SU-DHL-6 (cell line): ENCODE measurements around the gene TSPAN18.

Experiments used
- H2AFZ ChIP-seq: fragments of 200-600 bp; sonication (generic); 2 replicates; pipeline ENCODE4 v1.6.1; 2014; ENCODE audit warnings: low read depth, mild to moderate bottlenecking, moderate library complexity, mixed read lengths, antibody characterized with exemption, low read length; ENCODE audit not compliant: severe bottlenecking
- H3F3A ChIP-seq: fragments of 200-600 bp; shearing (Covaris generic); 2 replicates; pipeline ENCODE4 v1.6.0; 2016; ENCODE audit warnings: antibody characterized with exemption, mild to moderate bottlenecking; ENCODE audit not compliant: insufficient read depth
- H3K27ac ChIP-seq: fragments of 200-600 bp; sonication (generic); 2 replicates; pipeline ENCODE4 v1.5.1; 2016; ENCODE audit warnings: low read depth, mild to moderate bottlenecking, low read length, moderate library complexity, mixed read lengths
- H3K27me3 ChIP-seq: fragments of 200-600 bp; sonication (generic), shearing (Covaris generic); 2 replicates; pipeline ENCODE4 v1.6.0; 2014; ENCODE audit warnings: mild to moderate bottlenecking, low read length
- H3K36me3 ChIP-seq: fragments of 200-600 bp; sonication (generic); 2 replicates; pipeline ENCODE4 v1.6.1; 2014; ENCODE audit warnings: mild to moderate bottlenecking, low read length, mixed read lengths
- H3K4me2 ChIP-seq: fragments of 300-600, 200-600 bp; shearing (Covaris generic), sonication (generic); 2 replicates; pipeline ENCODE4 v1.6.0; 2014; ENCODE audit warnings: low read length, low read depth, mild to moderate bottlenecking; ENCODE audit not compliant: poor library complexity, severe bottlenecking
- H3K4me3 ChIP-seq: fragments of 200-600 bp; sonication (generic); 2 replicates; pipeline ENCODE4 v1.5.1; 2014; ENCODE audit warnings: antibody characterized with exemption, low read length, mild to moderate bottlenecking, mixed read lengths; ENCODE audit not compliant: insufficient read depth, poor library complexity, severe bottlenecking
- H3K79me2 ChIP-seq: fragments of 200-600 bp; sonication (generic); 2 replicates; pipeline ENCODE4 v1.6.1; 2014; ENCODE audit warnings: mild to moderate bottlenecking, low read length, moderate library complexity; ENCODE audit not compliant: insufficient read depth
- H3K9ac ChIP-seq: fragments of 200-600 bp; sonication (generic); 2 replicates; pipeline ENCODE4 v1.7.0; 2014; ENCODE audit warnings: mild to moderate bottlenecking, low read length
- H3K9me2 ChIP-seq: fragments of 200-600 bp; sonication (generic); replicated peaks from 2 replicates; pipeline ENCODE4 v1.6.1; 2014; ENCODE audit warnings: low read length; ENCODE audit not compliant: insufficient read depth
- H3K9me3 ChIP-seq: fragments of 200-600 bp; sonication (generic); 2 replicates; pipeline ENCODE4 v1.6.1; 2014; ENCODE audit warnings: low read length, mixed read lengths; ENCODE audit not compliant: insufficient read depth
- H4K20me1 ChIP-seq: fragments of 200-600 bp; sonication (generic); 2 replicates; pipeline ENCODE4 v1.6.1; 2014; ENCODE audit warnings: low read depth, mild to moderate bottlenecking, antibody characterized with exemption, low read length, moderate library complexity, mixed read lengths
- CTCF ChIP-seq: fragments of 200-600 bp; sonication (generic); IDR thresholded peaks from one replicate; pipeline ENCODE4 v1.5.1; 2017; ENCODE audit warnings: antibody characterized with exemption, mild to moderate bottlenecking, low read length, moderate library complexity; ENCODE audit not compliant: insufficient read depth, poor library complexity, severe bottlenecking
- EZH2phosphoT487 ChIP-seq: fragments of 200-600 bp; sonication (generic), shearing (Covaris generic); conservative IDR thresholded peaks from 2 replicates; pipeline ENCODE4 v1.6.1; 2018; ENCODE audit warnings: mild to moderate bottlenecking, antibody characterized with exemption, low read length, moderate library complexity, mixed read lengths

TSPAN18 gene

GRCh38 chr11:44750551-44751465 lies 24.0 kb downstream of the TSPAN18 start:
- Histone ChIP-seq H3K9me2 (no peaks in the 10 kb centered on the region), H3K79me2 (no peaks in the 10 kb centered on the region), H3K9ac (no peak overlapping the region), H3K27me3 (no peaks in the 10 kb centered on the region), H4K20me1 (no peaks in the 10 kb centered on the region), H3K4me2 (no peak overlapping the region), H3K4me3 (no peak overlapping the region), H3K36me3 (no peaks in the 10 kb centered on the region), H2AFZ (no peak overlapping the region), H3K9me3 (no peaks in the 10 kb centered on the region), H3F3A (no peaks in the 10 kb centered on the region), H3K27ac (no peak overlapping the region)
- TF ChIP-seq CTCF: no peak
- no peak for TF ChIP-seq EZH2phosphoT487

GRCh38 chr11:44752300-44752699 lies 25.5 kb downstream of the TSPAN18 start:
- no peak overlapping the region for H3K27ac ChIP-seq
- no peak overlapping the region for H3K9ac ChIP-seq
- H3K9me2 ChIP-seq: no peaks in the 10 kb centered on the region
- no peak overlapping the region for H2AFZ ChIP-seq
- no peak overlapping the region for H3K4me3 ChIP-seq
- H3K4me2 ChIP-seq: no peak overlapping the region
- H3K36me3 ChIP-seq: no peaks in the 10 kb centered on the region
- H3K27me3 ChIP-seq: no peaks in the 10 kb centered on the region
- H3K79me2 ChIP-seq: no peaks in the 10 kb centered on the region
- no peaks in the 10 kb centered on the region for H3F3A ChIP-seq
- H3K9me3 ChIP-seq: no peaks in the 10 kb centered on the region
- TF ChIP-seq CTCF (no peak), EZH2phosphoT487 (no peak)
- no peaks in the 10 kb centered on the region for H4K20me1 ChIP-seq

- H3K36me3 ChIP-seq: no peaks in the 10 kb centered on the region
- no peak for TF ChIP-seq EZH2phosphoT487
- TF ChIP-seq CTCF: no peak
- H4K20me1 ChIP-seq: no peaks in the 10 kb centered on the region
- H3K27ac ChIP-seq: no peak overlapping the region
- H3K4me3 ChIP-seq: no peak overlapping the region
- H3F3A ChIP-seq: no peaks in the 10 kb centered on the region
- H3K9ac ChIP-seq: no peak overlapping the region
- H3K27me3 ChIP-seq: no peaks in the 10 kb centered on the region
- H3K9me2 ChIP-seq: no peaks in the 10 kb centered on the region
- H3K79me2 ChIP-seq: no peaks in the 10 kb centered on the region
- peaks cover 3% of the 10 kb centered on the region; the same call in 1 of the 2 replicates for H3K9me3 ChIP-seq
- no peak overlapping the region for H3K4me2 ChIP-seq
- H2AFZ ChIP-seq: no peak overlapping the region
Measured at GRCh38 chr11:44752713-44753112, 26.0 kb downstream of the TSPAN18 start.
